ENCODE data around the gene KCNG1. TPM values are rescaled to one million over a fixed set of nuclear protein-coding genes. Genes with fewer than 3 reads are reported as not detected.

Gene KCNG1
- total RNA-seq, 3 donors from 2014 or later (not counting 1 experiment from before 2014, with no cell fraction given), result not detected

DNA sequence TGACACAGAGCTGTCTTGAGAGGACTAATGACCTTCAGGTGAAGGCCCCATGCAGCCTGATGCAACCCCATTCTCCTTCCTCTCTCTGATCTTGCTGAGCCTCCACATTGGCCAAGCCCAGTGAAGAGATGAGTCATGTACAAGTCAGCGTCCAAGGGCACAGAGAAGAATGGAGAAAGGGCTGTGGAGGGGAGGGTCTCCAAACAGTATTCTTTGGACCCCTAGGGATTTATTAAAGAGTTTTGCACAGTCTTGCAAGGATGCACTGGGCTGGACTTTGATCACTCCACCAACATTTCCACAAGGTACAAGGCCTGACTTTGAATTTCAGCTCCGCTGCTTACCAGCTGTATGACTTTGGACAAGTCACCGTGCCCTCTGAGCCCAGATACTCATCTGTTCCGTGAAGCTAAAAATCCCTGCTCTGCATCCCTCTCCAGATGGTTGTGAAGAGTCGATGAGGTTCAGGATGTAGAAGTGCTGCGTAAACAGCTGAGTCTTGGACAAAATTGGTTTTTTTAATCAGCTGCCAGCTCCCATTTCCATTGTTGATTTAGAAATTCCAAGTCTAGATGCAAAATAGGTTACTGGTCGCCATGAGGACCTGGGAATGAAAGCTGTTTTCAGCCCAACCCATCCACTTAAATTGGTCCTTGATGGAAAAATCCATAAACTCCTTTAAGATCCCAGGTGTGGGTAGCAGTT is 14.1 kb upstream of the KCNG1 start:
- DNase-seq (no peak), ATAC-seq (no peak)
- intact Hi-C loops (cut with micrococcal nuclease), result no loop called here
- Histone ChIP-seq H3K36me3 (ENCODE audit: control insufficient read depth, insufficient read depth, low read length) (no peaks in the 10 kb centered on the region), H3K27ac (ENCODE audit: low read length) (no peak overlapping the region), H3K4me3 (ENCODE audit: low read length) (no peak overlapping the region), H3K4me1 (ENCODE audit: control insufficient read depth, insufficient read depth, low read length) (no peaks in the 10 kb centered on the region), H3K27me3 (ENCODE audit: control insufficient read depth, insufficient read depth, low read length) (no peaks in the 10 kb centered on the region), H3K9me3 (ENCODE audit: control insufficient read depth, insufficient read depth, low read length) (no peaks in the 10 kb centered on the region)
- H3K4me3 Mint-ChIP-seq, result no peak overlapping the region
- TF ChIP-seq, protein P1, sequence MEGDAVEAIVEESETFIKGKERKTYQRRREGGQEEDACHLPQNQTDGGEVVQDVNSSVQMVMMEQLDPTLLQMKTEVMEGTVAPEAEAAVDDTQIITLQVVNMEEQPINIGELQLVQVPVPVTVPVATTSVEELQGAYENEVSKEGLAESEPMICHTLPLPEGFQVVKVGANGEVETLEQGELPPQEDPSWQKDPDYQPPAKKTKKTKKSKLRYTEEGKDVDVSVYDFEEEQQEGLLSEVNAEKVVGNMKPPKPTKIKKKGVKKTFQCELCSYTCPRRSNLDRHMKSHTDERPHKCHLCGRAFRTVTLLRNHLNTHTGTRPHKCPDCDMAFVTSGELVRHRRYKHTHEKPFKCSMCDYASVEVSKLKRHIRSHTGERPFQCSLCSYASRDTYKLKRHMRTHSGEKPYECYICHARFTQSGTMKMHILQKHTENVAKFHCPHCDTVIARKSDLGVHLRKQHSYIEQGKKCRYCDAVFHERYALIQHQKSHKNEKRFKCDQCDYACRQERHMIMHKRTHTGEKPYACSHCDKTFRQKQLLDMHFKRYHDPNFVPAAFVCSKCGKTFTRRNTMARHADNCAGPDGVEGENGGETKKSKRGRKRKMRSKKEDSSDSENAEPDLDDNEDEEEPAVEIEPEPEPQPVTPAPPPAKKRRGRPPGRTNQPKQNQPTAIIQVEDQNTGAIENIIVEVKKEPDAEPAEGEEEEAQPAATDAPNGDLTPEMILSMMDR (IDR thresholded peaks at IDR 0.05), result no peak
- no peaks in the 10 kb centered on the region for H3K9me3 Mint-ChIP-seq
- 78% methylated on average over 7 of the region's 7 CpGs for WGBS (ENCODE audit: insufficient coverage)
- H3K36me3 Mint-ChIP-seq, result no peaks in the 10 kb centered on the region
- peaks cover 10 to 11% of the 10 kb centered on the region in 2 donors for H3K27me3 Mint-ChIP-seq (ENCODE audit: low read depth in 2 of 2)
- no peaks in the 10 kb centered on the region for H3K4me1 Mint-ChIP-seq
- no peak overlapping the region for H3K27ac Mint-ChIP-seq

- Mint-ChIP-seq H3K4me1 (no peaks in the 10 kb centered on the region), H3K4me3 (no peak overlapping the region), H3K9me3 (no peaks in the 10 kb centered on the region), H3K27me3 (ENCODE audit: low read depth in 2 of 2) (peaks cover 18% of the 10 kb centered on the region in 2 donors), H3K36me3 (no peaks in the 10 kb centered on the region), H3K27ac (no peak overlapping the region)
- DNase-seq (no peak), ATAC-seq (no peak)
- Histone ChIP-seq H3K27me3 (ENCODE audit: control insufficient read depth, insufficient read depth, low read length) (no peaks in the 10 kb centered on the region), H3K9me3 (ENCODE audit: control insufficient read depth, insufficient read depth, low read length) (peaks cover 4% of the 10 kb centered on the region), H3K27ac (ENCODE audit: low read length) (no peak overlapping the region), H3K36me3 (ENCODE audit: control insufficient read depth, insufficient read depth, low read length) (no peaks in the 10 kb centered on the region), H3K4me1 (ENCODE audit: control insufficient read depth, insufficient read depth, low read length) (no peaks in the 10 kb centered on the region), H3K4me3 (ENCODE audit: low read length) (no peak overlapping the region)
- intact Hi-C loops (cut with micrococcal nuclease), result no loop called here
- 77% methylated on average over 4 of the region's 4 CpGs for WGBS (ENCODE audit: insufficient coverage)
- TF ChIP-seq, protein P1 (IDR thresholded peaks at IDR 0.05), result no peak
These were observed 13.3 kb upstream of the KCNG1 start for GRCh38 chr20:51036226-51036625.

- Mint-ChIP-seq H3K27me3 (ENCODE audit: low read depth in 2 of 2) (peaks cover 20 to 29% of the 10 kb centered on the region in 2 donors), H3K9me3 (no peaks in the 10 kb centered on the region), H3K4me1 (no peaks in the 10 kb centered on the region), H3K36me3 (no peaks in the 10 kb centered on the region), H3K4me3 (no peak overlapping the region), H3K27ac (no peak overlapping the region)
- 64% methylated on average over 8 of the region's 9 CpGs for WGBS (ENCODE audit: insufficient coverage)
- Histone ChIP-seq H3K4me3 (ENCODE audit: low read length) (no peak overlapping the region), H3K27ac (ENCODE audit: low read length) (peak overlapping the region; percentile 17), H3K36me3 (ENCODE audit: control insufficient read depth, insufficient read depth, low read length) (no peaks in the 10 kb centered on the region), H3K27me3 (ENCODE audit: control insufficient read depth, insufficient read depth, low read length) (no peaks in the 10 kb centered on the region), H3K4me1 (ENCODE audit: control insufficient read depth, insufficient read depth, low read length) (no peaks in the 10 kb centered on the region), H3K9me3 (ENCODE audit: control insufficient read depth, insufficient read depth, low read length) (peaks cover 4% of the 10 kb centered on the region)
- TF ChIP-seq, protein P1 (IDR thresholded peaks at IDR 0.05), result no peak
- DNase-seq, result no peak
- no peak for ATAC-seq
- intact Hi-C loops (cut with micrococcal nuclease), result no loop called here
These were observed 12.2 kb upstream of the KCNG1 start for GRCh38 chr20:51034988-51035656.
